Neural cell (in vitro differentiated cells): ENCODE measurements around the gene TSKS. TPM values are rescaled to one million over a fixed set of nuclear protein-coding genes. Genes with fewer than 3 reads are reported as not detected.

ENCODE experiments used
- H2AFZ ChIP-seq: fragments of 200-600, 300-800 bp; sonication (generic), shearing (Covaris generic); 2 replicates; pipeline ENCODE4 v1.6.0; 2014; ENCODE audit warnings: low read depth, mild to moderate bottlenecking, antibody characterized with exemption, low read length, moderate library complexity
- H3F3A ChIP-seq: fragments of 200-600 bp; shearing (Covaris generic); 2 replicates; pipeline ENCODE4 v1.6.1; 2016; ENCODE audit warnings: mild to moderate bottlenecking, moderate library complexity, mixed read lengths, antibody characterized with exemption, low read length; ENCODE audit not compliant: insufficient read depth, poor library complexity, severe bottlenecking
- H3K27ac ChIP-seq: fragments of 200-600, 300-800 bp; sonication (generic), shearing (Covaris generic); 2 replicates; pipeline ENCODE4 v1.5.1; 2014; ENCODE audit warnings: mild to moderate bottlenecking, low read length, moderate library complexity
- H3K27me3 ChIP-seq: fragments of 300-800, 200-600 bp; sonication (generic), shearing (Covaris generic); 2 replicates; pipeline ENCODE4 v1.6.0; 2014; ENCODE audit warnings: mild to moderate bottlenecking, low read depth, low read length, moderate library complexity; ENCODE audit not compliant: insufficient read depth
- H3K36me3 ChIP-seq: fragments of 300-800, 200-600 bp; sonication (generic), shearing (Covaris generic); 2 replicates; pipeline ENCODE4 v1.5.1; 2014; ENCODE audit warnings: mild to moderate bottlenecking, antibody characterized with exemption, low read length, moderate library complexity; ENCODE audit not compliant: insufficient read depth
- H3K4me2 ChIP-seq: fragments of 300-800, 200-600 bp; sonication (generic), shearing (Covaris generic); 2 replicates; pipeline ENCODE4 v1.6.0; 2014; ENCODE audit warnings: mild to moderate bottlenecking, low read length
- H3K4me3 ChIP-seq: fragments of 300-800, 200-600 bp; sonication (generic), shearing (Covaris generic); 2 replicates; pipeline ENCODE4 v1.5.1; 2014; ENCODE audit warnings: mild to moderate bottlenecking, low read length, moderate library complexity
- H3K79me2 ChIP-seq: fragments of 200-600 bp; shearing (Covaris generic); replicated peaks from 2 replicates; pipeline ENCODE4 v1.6.0; 2014; ENCODE audit warnings: mild to moderate bottlenecking, low read length, moderate library complexity; ENCODE audit not compliant: insufficient read depth
- H3K9ac ChIP-seq: fragments of 300-800, 200-600 bp; sonication (generic), shearing (Covaris generic); 2 replicates; pipeline ENCODE4 v1.6.1; 2016; ENCODE audit warnings: mild to moderate bottlenecking, low read length, mixed read lengths
- H3K9me2 ChIP-seq: fragments of 200-600 bp; shearing (Covaris generic); 2 replicates; pipeline ENCODE4 v1.6.1; 2016; ENCODE audit warnings: mild to moderate bottlenecking, low read length, mixed read lengths; ENCODE audit not compliant: insufficient read depth
- H3K9me3 ChIP-seq: fragments of 200-600, 300-800 bp; sonication (generic), shearing (Covaris generic); 2 replicates; pipeline ENCODE4 v1.6.1; 2016; ENCODE audit warnings: mild to moderate bottlenecking, mixed run types, low read length, moderate library complexity, mixed read lengths
- H4K20me1 ChIP-seq: fragments of 200-600 bp; shearing (Covaris generic); 2 replicates; pipeline ENCODE4 v1.6.1; 2016; ENCODE audit warnings: mild to moderate bottlenecking, mixed run types; ENCODE audit not compliant: insufficient read depth
- EP300 ChIP-seq: fragments of 450-650 bp; conservative IDR thresholded peaks from 2 replicates; pipeline ENCODE4 v1.6.1; 2014; ENCODE audit warnings: antibody characterized with exemption, mild to moderate bottlenecking, moderate library complexity; ENCODE audit not compliant: poor library complexity, severe bottlenecking
- EZH2 ChIP-seq: fragments of 200-600, 300-800 bp; shearing (Covaris generic), sonication (generic); IDR thresholded peaks from 2 replicates; pipeline ENCODE4 v1.6.1; 2014; ENCODE audit warnings: antibody characterized with exemption, low read length, borderline replicate concordance, mild to moderate bottlenecking; ENCODE audit not compliant: insufficient read depth, poor library complexity, severe bottlenecking
- POLR2AphosphoS5 ChIP-seq: IDR thresholded peaks from 2 replicates; pipeline ENCODE4 v1.6.1; 2012
- RAD21 ChIP-seq: fragments of 450-650 bp; conservative IDR thresholded peaks from 2 replicates; pipeline ENCODE4 v1.6.1; 2014; ENCODE audit warnings: antibody characterized with exemption, mild to moderate bottlenecking, moderate library complexity
- SMC3 ChIP-seq: fragments of 450-650 bp; conservative IDR thresholded peaks from 2 replicates; pipeline ENCODE4 v1.6.1; 2014; ENCODE audit warnings: antibody characterized with exemption, mild to moderate bottlenecking, moderate library complexity; ENCODE audit not compliant: poor library complexity
- TAF1 ChIP-seq: IDR thresholded peaks from 2 replicates; pipeline ENCODE4 v1.6.1; 2012; ENCODE audit warnings: low read depth
- polyA plus RNA-seq: library from polyadenylated mRNA; depleted of rRNA; stranded (reverse); fragments of >200 nt; gene quantifications from 2 replicates; pipeline ENCODE4 v1.2.3, GENCODE V29; 2014
- TF ChIP-seq, protein P1 (sequence below): IDR thresholded peaks from 2 replicates; pipeline ENCODE4 v1.6.1; 2012; ENCODE audit warnings: borderline replicate concordance
- TF ChIP-seq, protein P2 (sequence below): fragments of 450-650 bp; IDR thresholded peaks from 2 replicates; pipeline ENCODE4 v1.5.1; 2014; ENCODE audit warnings: antibody characterized with exemption, mild to moderate bottlenecking, moderate library complexity; ENCODE audit not compliant: poor library complexity, severe bottlenecking

TSKS gene
- polyA plus RNA-seq, 1 donor from 2014 or later = not detected

DNA sequence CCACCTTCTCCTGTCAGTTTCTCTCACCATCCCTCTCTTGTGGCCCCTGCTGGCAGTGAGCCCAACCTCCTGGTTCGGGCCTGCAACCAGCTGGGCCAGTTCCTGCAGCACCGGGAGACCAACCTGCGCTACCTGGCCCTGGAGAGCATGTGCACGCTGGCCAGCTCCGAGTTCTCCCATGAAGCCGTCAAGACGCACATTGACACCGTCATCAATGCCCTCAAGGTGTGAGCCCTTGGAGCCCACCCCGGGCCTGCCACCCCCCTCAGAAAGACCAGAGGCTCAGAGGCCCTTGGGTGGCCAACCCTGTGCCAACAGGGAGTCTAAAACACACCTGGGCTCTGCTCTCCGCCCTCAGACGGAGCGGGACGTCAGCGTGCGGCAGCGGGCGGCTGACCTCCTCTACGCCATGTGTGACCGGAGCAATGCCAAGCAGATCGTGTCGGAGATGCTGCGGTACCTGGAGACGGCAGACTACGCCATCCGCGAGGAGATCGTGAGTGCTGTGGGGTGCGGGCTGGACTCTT, 36.2 kb upstream of the TSKS start:
- TF ChIP-seq, protein P1, sequence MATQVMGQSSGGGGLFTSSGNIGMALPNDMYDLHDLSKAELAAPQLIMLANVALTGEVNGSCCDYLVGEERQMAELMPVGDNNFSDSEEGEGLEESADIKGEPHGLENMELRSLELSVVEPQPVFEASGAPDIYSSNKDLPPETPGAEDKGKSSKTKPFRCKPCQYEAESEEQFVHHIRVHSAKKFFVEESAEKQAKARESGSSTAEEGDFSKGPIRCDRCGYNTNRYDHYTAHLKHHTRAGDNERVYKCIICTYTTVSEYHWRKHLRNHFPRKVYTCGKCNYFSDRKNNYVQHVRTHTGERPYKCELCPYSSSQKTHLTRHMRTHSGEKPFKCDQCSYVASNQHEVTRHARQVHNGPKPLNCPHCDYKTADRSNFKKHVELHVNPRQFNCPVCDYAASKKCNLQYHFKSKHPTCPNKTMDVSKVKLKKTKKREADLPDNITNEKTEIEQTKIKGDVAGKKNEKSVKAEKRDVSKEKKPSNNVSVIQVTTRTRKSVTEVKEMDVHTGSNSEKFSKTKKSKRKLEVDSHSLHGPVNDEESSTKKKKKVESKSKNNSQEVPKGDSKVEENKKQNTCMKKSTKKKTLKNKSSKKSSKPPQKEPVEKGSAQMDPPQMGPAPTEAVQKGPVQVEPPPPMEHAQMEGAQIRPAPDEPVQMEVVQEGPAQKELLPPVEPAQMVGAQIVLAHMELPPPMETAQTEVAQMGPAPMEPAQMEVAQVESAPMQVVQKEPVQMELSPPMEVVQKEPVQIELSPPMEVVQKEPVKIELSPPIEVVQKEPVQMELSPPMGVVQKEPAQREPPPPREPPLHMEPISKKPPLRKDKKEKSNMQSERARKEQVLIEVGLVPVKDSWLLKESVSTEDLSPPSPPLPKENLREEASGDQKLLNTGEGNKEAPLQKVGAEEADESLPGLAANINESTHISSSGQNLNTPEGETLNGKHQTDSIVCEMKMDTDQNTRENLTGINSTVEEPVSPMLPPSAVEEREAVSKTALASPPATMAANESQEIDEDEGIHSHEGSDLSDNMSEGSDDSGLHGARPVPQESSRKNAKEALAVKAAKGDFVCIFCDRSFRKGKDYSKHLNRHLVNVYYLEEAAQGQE = no peak
- no peak for TF ChIP-seq EP300
- TF ChIP-seq EZH2 = no peak
- TF ChIP-seq TAF1 = no peak
- no peak for TF ChIP-seq RAD21
- TF ChIP-seq SMC3 = no peak
- Histone ChIP-seq H3K79me2 (no peaks in the 10 kb centered on the region), H3K27me3 (no peaks in the 10 kb centered on the region), H3K36me3 (no peaks in the 10 kb centered on the region), H3K4me3 (no peak overlapping the region), H3K27ac (no peak overlapping the region), H3K4me2 (no peak overlapping the region), H2AFZ (no peak overlapping the region), H3K9me2 (no peaks in the 10 kb centered on the region), H4K20me1 (no peaks in the 10 kb centered on the region), H3K9me3 (no peaks in the 10 kb centered on the region), H3K9ac (no peak overlapping the region), H3F3A (no peaks in the 10 kb centered on the region)

DNA sequence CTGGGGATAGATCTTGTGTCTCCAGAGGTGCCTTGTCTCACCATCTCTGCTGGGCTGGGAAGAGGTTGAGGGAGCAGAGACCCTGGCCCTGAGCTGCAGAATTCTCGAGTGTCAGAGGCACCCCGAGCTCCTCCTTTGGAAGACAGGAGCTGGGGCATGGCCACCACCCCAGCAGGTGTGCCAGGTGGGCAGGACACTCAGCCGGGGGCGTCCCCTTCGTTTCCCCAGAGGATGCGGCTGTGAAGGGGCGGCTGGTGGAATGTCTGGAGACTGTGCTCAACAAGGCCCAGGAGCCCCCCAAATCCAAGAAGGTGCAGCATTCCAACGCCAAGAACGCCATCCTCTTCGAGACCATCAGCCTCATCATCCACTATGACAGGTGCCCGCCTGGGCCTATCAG, 35.5 kb upstream of the TSKS start:
- no peaks in the 10 kb centered on the region for H3K9me2 ChIP-seq
- H4K20me1 ChIP-seq = no peaks in the 10 kb centered on the region
- TF ChIP-seq POLR2AphosphoS5 = no peak
- no peak for TF ChIP-seq TAF1
- TF ChIP-seq, protein P1 = no peak
- TF ChIP-seq EP300 = no peak
- TF ChIP-seq RAD21 = no peak
- TF ChIP-seq EZH2 = no peak
- TF ChIP-seq, protein P2, sequence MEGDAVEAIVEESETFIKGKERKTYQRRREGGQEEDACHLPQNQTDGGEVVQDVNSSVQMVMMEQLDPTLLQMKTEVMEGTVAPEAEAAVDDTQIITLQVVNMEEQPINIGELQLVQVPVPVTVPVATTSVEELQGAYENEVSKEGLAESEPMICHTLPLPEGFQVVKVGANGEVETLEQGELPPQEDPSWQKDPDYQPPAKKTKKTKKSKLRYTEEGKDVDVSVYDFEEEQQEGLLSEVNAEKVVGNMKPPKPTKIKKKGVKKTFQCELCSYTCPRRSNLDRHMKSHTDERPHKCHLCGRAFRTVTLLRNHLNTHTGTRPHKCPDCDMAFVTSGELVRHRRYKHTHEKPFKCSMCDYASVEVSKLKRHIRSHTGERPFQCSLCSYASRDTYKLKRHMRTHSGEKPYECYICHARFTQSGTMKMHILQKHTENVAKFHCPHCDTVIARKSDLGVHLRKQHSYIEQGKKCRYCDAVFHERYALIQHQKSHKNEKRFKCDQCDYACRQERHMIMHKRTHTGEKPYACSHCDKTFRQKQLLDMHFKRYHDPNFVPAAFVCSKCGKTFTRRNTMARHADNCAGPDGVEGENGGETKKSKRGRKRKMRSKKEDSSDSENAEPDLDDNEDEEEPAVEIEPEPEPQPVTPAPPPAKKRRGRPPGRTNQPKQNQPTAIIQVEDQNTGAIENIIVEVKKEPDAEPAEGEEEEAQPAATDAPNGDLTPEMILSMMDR = no peak
- no peak for TF ChIP-seq SMC3
- H3K9ac ChIP-seq = no peak overlapping the region
- H3K36me3 ChIP-seq = no peaks in the 10 kb centered on the region
- H3K27ac ChIP-seq = no peak overlapping the region
- H3F3A ChIP-seq = no peaks in the 10 kb centered on the region
- no peak overlapping the region for H3K4me2 ChIP-seq
- H3K4me3 ChIP-seq = no peak overlapping the region
- H3K79me2 ChIP-seq = no peaks in the 10 kb centered on the region
- no peak overlapping the region for H2AFZ ChIP-seq
- H3K27me3 ChIP-seq = no peaks in the 10 kb centered on the region
- H3K9me3 ChIP-seq = no peaks in the 10 kb centered on the region
